Fibroblast of lung (primary cell): ENCODE measurements around the gene AQP11. TPM values are rescaled to one million over a fixed set of nuclear protein-coding genes. Genes with fewer than 3 reads are reported as not detected.

Source experiments
- DNase-seq, 2 donors: peaks; one replicate each; pipeline versions ENCODE4 v3.0.0 to v3.0.0-alpha.2; 2010; ENCODE audit warnings: low read depth in 2 of 2
- H2AFZ ChIP-seq: 2 replicates; pipeline ENCODE4 v1.5.1; 2012; ENCODE audit warnings: low read length, control low read depth, inconsistent platforms
- H3K27ac ChIP-seq: 2 replicates; pipeline ENCODE4 v1.5.1; 2011; ENCODE audit warnings: low read length, control low read depth; ENCODE audit not compliant: insufficient read depth
- H3K27me3 ChIP-seq: 2 replicates; pipeline ENCODE4 v1.5.1; 2011; ENCODE audit warnings: mild to moderate bottlenecking, low read length; ENCODE audit not compliant: control insufficient read depth, insufficient read depth
- H3K36me3 ChIP-seq: 2 replicates; pipeline ENCODE4 v1.5.1; 2011; ENCODE audit warnings: low read length; ENCODE audit not compliant: control insufficient read depth, insufficient read depth
- H3K4me1 ChIP-seq: 2 replicates; pipeline ENCODE4 v1.5.1; 2011; ENCODE audit warnings: low read length; ENCODE audit not compliant: control insufficient read depth, insufficient read depth; ENCODE audit errors: extremely low read depth
- H3K4me2 ChIP-seq: 2 replicates; pipeline ENCODE4 v1.5.1; 2011; ENCODE audit warnings: low read length, control low read depth; ENCODE audit not compliant: insufficient read depth; ENCODE audit errors: extremely low read depth
- H3K4me3 ChIP-seq, 4 experiments: fragments of 200-600 bp in 1 of 4; sonication (generic) in 1 of 4; replicated peaks in 1 of 4; 2 replicates each; pipeline ENCODE4 v1.5.1; 2011 to 2016; ENCODE audit warnings: low read length in 4 of 4, low read depth in 3 of 4, mild to moderate bottlenecking in 3 of 4, control low read depth in 2 of 4, inconsistent platforms in 1 of 4, mixed read lengths in 1 of 4; ENCODE audit not compliant: insufficient read depth in 1 of 4; ENCODE audit errors: control extremely low read depth in 1 of 4
- H3K79me2 ChIP-seq: 2 replicates; pipeline ENCODE4 v1.5.1; 2012; ENCODE audit warnings: mild to moderate bottlenecking, low read length, inconsistent platforms; ENCODE audit not compliant: control insufficient read depth, insufficient read depth
- H3K9ac ChIP-seq: 2 replicates; pipeline ENCODE4 v1.5.1; 2011; ENCODE audit warnings: mild to moderate bottlenecking, low read length, control low read depth; ENCODE audit not compliant: insufficient read depth
- H3K9me3 ChIP-seq: 2 replicates; pipeline ENCODE4 v1.5.1; 2012; ENCODE audit warnings: low read depth, low read length; ENCODE audit not compliant: control insufficient read depth, insufficient read depth
- H4K20me1 ChIP-seq: 2 replicates; pipeline ENCODE4 v1.5.1; 2011; ENCODE audit warnings: low read length; ENCODE audit not compliant: control insufficient read depth, insufficient read depth; ENCODE audit errors: extremely low read depth
- EZH2 ChIP-seq: IDR thresholded peaks from 2 replicates; pipeline ENCODE4 v1.5.1; 2012; ENCODE audit warnings: low read length, control low read depth, mild to moderate bottlenecking; ENCODE audit errors: missing control alignments
- polyA plus RNA-seq, 2 donors: library from polyadenylated mRNA; depleted of rRNA in 1 of 2; stranded (reverse) in 1 of 2; unstranded in 1 of 2; fragments of >200 nt; gene quantifications; 2 replicates each; pipeline ENCODE4 v1.2.1, GENCODE V29; 2011 to 2012; ENCODE audit warnings: missing spikeins in 1 of 2
- total RNA-seq: library from RNA; depleted of rRNA; stranded (reverse); fragments of >200 nt; gene quantifications from 2 replicates; pipeline ENCODE4 v1.2.1, GENCODE V29; 2014
- TF ChIP-seq, protein P1 (sequence below), 2 donors: IDR thresholded peaks in 1 of 2; conservative IDR thresholded peaks in 1 of 2; 1 replicate in 1 of 2; 2 replicates in 1 of 2; pipeline ENCODE4 v1.5.1; 2011 to 2012; ENCODE audit warnings: low read length in 2 of 2, control low read depth in 1 of 2, inconsistent platforms in 1 of 2, low read depth in 1 of 2, mild to moderate bottlenecking in 1 of 2

Gene AQP11
- total and polyA plus RNA-seq, 2 donors (not counting 1 experiment from before 2014, with no cell fraction given) = 1.3 to 11.2 TPM

DNA sequence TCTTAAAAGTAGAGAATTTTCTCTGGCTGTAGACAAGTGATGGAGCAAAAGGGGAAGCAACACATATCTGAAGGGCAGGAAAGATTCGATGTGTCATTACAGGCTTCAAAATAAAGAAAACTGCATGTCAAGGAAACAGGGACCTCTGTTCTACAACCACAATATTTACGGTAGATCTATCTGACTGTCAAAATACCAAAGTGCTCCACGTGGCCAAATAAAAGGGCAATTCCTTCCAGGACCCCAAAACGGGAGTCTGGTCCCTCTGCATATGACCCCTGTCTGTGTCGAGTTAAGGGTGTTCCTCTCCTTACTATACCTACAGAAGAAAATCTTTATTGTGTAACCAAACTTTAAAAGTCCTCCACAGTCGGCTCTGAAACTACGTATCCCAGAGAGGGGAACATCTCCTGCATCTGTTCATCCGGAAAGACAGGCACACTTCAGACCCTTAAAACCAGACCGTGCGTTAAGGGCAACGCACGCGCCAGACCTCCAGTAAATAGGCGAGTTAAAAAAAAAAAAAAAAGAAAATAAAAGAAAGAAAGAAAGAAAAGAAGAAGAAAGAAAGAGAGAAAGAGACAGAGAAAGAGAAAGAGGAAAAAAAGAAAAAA, 47.1 kb downstream of the AQP11 start:
- Histone ChIP-seq H3K4me2 (peak overlapping the region; percentile 49), H3K4me3 (peak overlapping the region; percentile 85 to 96 (median 94)), H2AFZ (peak overlapping the region; percentile 21), H3K79me2 (peaks cover 38% of the 10 kb centered on the region), H3K9me3 (no peaks in the 10 kb centered on the region), H3K27me3 (no peaks in the 10 kb centered on the region), H3K36me3 (no peaks in the 10 kb centered on the region), H4K20me1 (no peaks in the 10 kb centered on the region), H3K9ac (peak overlapping the region; percentile 80), H3K27ac (peak overlapping the region; percentile 83), H3K4me1 (no peaks in the 10 kb centered on the region)
- DNase-seq = no peak
- TF ChIP-seq, protein P1, sequence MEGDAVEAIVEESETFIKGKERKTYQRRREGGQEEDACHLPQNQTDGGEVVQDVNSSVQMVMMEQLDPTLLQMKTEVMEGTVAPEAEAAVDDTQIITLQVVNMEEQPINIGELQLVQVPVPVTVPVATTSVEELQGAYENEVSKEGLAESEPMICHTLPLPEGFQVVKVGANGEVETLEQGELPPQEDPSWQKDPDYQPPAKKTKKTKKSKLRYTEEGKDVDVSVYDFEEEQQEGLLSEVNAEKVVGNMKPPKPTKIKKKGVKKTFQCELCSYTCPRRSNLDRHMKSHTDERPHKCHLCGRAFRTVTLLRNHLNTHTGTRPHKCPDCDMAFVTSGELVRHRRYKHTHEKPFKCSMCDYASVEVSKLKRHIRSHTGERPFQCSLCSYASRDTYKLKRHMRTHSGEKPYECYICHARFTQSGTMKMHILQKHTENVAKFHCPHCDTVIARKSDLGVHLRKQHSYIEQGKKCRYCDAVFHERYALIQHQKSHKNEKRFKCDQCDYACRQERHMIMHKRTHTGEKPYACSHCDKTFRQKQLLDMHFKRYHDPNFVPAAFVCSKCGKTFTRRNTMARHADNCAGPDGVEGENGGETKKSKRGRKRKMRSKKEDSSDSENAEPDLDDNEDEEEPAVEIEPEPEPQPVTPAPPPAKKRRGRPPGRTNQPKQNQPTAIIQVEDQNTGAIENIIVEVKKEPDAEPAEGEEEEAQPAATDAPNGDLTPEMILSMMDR (conservative IDR thresholded peaks at IDR 0.05 in 1 of 2, IDR thresholded peaks at IDR 0.05 in 1 of 2; ENCODE audit: low read depth in 1 of 2, low read length in 2 of 2) = no peak
- no peak for TF ChIP-seq EZH2

DNA sequence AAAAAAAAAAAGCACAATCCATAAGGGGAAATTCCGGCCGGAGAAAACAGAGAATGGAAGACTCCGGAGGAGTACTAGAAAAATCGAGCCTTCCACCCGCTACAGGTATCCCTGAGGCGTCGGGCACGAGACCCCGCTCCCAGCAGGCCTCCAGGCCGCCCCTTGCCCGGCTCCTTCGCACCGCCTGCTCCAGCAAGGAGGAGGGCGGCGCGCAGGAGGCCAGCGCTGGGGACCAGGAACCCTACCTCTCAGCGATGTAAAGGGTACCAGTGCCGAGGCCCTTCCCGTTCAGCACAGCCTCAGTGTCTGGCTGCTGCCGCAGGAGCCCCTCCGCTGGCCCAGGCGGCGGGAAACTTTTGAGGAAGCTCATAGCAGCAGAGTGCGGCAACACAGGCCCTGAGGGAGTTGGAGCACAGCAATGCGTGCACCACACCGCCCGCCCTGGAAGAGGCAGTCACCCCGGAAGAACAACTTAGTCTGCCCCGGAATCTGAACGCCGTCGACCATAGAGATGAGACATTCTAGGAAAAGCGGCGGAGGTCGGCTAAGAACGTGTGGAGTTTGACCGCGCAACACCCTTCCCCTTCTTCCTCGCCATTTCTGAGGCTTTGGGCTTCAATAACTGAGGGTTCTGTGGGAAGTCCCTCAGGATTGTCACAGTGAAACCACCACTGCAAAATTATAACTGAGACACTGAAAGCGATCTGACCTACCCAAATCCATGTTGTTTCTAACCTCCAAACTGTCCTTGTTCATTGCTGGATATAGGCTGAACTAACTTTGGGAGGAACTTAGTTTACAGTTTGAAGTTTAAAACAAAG, 47.8 kb downstream of the AQP11 start, which contains the start of gene CLNS1A:
TSS of gene CLNS1A (minus strand) at position 450 of the 821 bp plus-strand sequence. CDS start at position 370, 80 bp downstream.
- TF ChIP-seq EZH2 = no peak
- TF ChIP-seq, protein P1 (conservative IDR thresholded peaks at IDR 0.05 in 1 of 2, IDR thresholded peaks at IDR 0.05 in 1 of 2; ENCODE audit: low read depth in 1 of 2, low read length in 2 of 2) = no peak
- H3K9ac ChIP-seq = peak within 1 kb of the TSS; percentile 80
- DNase-seq = peak; percentile 87 to 90
- no peaks in the 10 kb centered on the region for H3K9me3 ChIP-seq
- H3K27me3 ChIP-seq = no peaks in the 10 kb centered on the region
- H3K4me1 ChIP-seq = no peaks in the 10 kb centered on the region
- peak within 1 kb of the TSS; percentile 97 for H2AFZ ChIP-seq
- H3K27ac ChIP-seq = peak within 1 kb of the TSS; percentile 83
- H3K36me3 ChIP-seq = no peaks in the 10 kb centered on the region
- peaks cover 33% of the 10 kb centered on the region for H3K79me2 ChIP-seq
- H4K20me1 ChIP-seq = no peaks in the 10 kb centered on the region
- peak within 1 kb of the TSS; percentile 93 for H3K4me2 ChIP-seq
- peak within 1 kb of the TSS; percentile 85 to 96 (median 94) for H3K4me3 ChIP-seq

DNA sequence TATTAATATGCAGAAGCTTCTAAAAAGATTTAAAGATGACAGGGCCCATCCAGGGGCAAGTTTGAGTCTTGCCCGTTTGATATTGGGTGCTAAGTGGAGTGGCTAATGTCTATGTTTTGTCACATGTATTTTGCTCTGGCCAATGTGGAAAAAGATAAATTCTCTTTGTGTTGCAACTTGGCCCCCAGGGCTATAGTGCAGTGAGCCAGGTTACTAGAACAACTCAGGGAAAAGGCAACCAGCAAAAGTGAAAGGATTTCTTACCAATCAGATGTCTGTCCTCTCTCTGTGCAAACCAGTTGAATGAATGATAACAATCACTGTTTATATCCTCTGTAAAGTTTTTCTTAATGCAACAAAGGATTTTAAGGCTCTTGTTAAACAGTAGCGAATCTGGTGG, 52.5 kb downstream of the AQP11 start:
- no peak overlapping the region for H3K4me2 ChIP-seq
- H4K20me1 ChIP-seq = no peaks in the 10 kb centered on the region
- H2AFZ ChIP-seq = peak overlapping the region; percentile 3
- no peak overlapping the region for H3K4me3 ChIP-seq
- peaks cover 3% of the 10 kb centered on the region for H3K79me2 ChIP-seq
- H3K27me3 ChIP-seq = no peaks in the 10 kb centered on the region
- H3K9ac ChIP-seq = no peak overlapping the region
- TF ChIP-seq, protein P1 (conservative IDR thresholded peaks at IDR 0.05 in 1 of 2, IDR thresholded peaks at IDR 0.05 in 1 of 2; ENCODE audit: low read depth in 1 of 2, low read length in 2 of 2) = no peak
- H3K27ac ChIP-seq = no peak overlapping the region
- H3K4me1 ChIP-seq = no peaks in the 10 kb centered on the region
- DNase-seq = no peak
- H3K36me3 ChIP-seq = no peaks in the 10 kb centered on the region
- H3K9me3 ChIP-seq = no peaks in the 10 kb centered on the region
